Frontal cortex (tissue), 4 donors: ENCODE measurements around the gene PRKCA. TPM values are rescaled to one million over a fixed set of nuclear protein-coding genes. Genes with fewer than 3 reads are reported as not detected.

Experiments
- DNase-seq, 2 donors: peaks; one replicate each; pipeline ENCODE4 v3.0.0; 2012; ENCODE audit warnings: low spot score in 2 of 2
- FAIRE-seq: peaks from 2 replicates; lab custom pipeline; 2012; peaks lifted over from hg19 to GRCh38; lab: Jason Lieb, UNC
- total RNA-seq: library from RNA; depleted of rRNA; stranded (reverse); fragments of >200 nt; gene quantifications from one replicate; pipeline ENCODE4 v1.2.3, GENCODE V29; 2014
- donor health status: control.
- donor health status: control.
- donor health status: control.

Gene PRKCA
- total RNA-seq, 1 donor from 2014 or later = 24.9 TPM

DNA sequence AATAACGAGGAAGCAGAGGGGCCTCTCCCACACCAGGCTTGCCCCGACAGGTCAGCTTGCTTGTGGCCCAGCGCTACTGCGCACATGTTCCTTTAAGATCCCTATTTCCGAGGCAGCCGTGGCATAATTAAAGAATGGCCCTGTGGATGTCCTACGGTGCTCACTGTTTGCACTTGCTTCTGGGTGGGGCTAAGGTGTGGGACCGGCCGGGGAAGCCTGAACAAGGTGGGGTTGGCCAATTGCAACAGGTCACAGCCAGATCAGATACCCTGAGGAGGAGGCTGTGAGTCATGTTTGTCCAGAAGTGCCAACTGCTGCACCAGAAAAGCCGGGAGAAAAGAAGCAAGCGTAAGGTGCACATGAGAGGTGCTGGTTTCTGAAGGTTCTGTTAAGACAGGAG lies 374.0 kb downstream of the PRKCA start:
- no peak for FAIRE-seq

GRCh38 chr17:66677201-66677981 lies 375.0 kb downstream of the PRKCA start:
- no peak for FAIRE-seq
- no peak for DNase-seq

More for the DNA sequence above, 374.0 kb downstream of the PRKCA start:
- DNase-seq = no peak

DNA sequence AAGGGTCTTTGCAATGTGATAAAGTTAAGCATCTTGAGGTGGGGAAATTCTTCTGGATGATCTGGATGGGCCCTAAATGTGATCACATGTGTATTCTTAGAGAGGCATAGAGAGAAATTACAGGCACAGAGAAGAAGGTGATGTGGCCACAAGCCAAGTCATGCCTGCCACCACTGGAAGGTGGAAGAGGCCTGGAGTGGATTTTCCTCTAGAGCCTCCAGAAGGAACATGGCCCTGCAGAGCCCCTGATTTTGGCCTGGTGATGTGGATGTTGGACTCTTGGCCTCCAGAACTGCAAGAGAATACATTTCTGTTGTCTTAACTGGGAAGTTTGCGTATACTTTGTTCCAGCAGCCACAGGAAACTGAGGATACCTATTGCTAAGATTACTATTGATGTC lies 375.6 kb downstream of the PRKCA start:
- no peak for FAIRE-seq

DNA sequence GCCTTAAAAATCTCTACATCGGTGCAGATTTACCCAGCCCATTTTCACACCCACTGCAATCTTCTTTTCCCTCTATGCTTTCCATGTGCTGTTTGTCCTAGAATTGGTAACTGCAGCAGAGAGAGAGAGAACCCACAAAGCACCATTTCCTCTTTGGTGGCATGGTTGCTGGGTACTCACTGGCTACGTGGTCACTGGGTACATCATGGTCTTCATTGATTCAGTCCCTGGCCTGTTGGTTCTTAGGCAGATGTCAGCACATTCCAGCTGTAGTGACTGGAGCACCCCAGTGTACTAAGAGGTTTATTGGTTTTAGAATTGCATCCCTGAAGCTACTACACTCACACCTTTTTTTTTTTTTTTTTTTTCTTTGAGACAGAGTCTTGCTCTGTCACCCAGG lies 376.4 kb downstream of the PRKCA start:
- DNase-seq = no peak
- no peak for FAIRE-seq

More for the DNA sequence above, 375.6 kb downstream of the PRKCA start:
- no peak for DNase-seq

- FAIRE-seq (no peak), DNase-seq (no peak)
Measured at GRCh38 chr17:66679631-66680517, 377.5 kb downstream of the PRKCA start.

DNA sequence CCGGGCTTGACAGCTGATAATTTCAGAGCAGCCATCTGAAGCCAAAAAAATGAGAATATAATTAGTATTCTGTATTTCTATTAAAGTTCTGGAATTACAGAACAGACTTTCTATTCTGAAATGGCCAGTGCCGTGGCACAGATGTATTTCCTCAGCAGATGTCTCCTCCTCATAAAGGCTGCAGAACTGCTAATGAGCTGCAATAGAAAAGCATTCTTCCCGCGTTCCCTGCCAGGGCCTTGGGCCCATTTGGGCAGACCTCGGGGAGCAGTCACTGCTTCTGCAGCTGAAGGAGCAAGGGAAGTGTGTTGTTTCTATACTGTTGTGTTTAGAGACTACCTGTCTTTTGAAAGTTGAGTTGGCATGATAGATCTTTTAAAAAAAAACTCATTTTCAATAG lies 379.9 kb downstream of the PRKCA start:
- FAIRE-seq = no peak
- peak in 1 of 2 donors; percentile 22 for DNase-seq

- FAIRE-seq (no peak), DNase-seq (no peak)
Measured at GRCh38 chr17:66684261-66684660, 381.8 kb downstream of the PRKCA start.

GRCh38 chr17:66684731-66685130 lies 382.3 kb downstream of the PRKCA start:
- FAIRE-seq = no peak

GRCh38 chr17:66686601-66687000 lies 384.2 kb downstream of the PRKCA start:
- DNase-seq = no peak
- no peak for FAIRE-seq

More at GRCh38 chr17:66684731-66685130, 382.3 kb downstream of the PRKCA start:
- DNase-seq = no peak

DNA sequence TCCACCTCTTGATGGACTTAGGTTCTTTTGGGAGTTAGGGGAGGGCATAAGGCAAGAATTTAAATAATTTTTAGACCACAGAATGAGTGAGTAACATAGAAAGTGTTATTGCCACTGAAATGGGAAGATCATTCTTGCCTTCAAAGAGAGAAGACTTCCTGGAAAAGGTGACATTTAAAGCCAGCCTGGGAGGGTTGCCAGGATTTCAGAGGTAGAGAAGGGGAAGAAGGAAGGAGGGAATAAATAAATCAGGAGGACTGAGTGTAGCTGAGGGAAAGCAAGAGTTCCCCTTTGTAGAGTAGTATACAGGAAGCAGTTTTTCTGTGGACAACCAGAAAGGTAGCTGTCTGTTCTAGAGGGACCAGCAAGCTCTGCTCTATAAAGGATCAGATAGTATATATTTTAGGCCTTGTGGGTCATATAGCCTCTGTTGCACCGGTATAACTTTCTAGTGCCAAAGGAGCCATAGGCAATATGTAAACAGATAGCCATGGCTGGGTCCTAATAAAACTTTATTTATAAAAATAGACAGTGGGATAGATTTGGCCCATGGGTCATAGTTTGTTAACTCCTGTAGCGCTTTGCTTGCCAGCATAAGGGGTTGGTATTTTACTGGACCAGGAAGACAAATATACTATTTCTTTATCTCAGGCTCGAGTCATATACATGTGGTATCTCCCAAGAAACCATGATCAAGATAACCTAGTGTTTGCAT lies 385.3 kb downstream of the PRKCA start:
- FAIRE-seq (no peak), DNase-seq (no peak)

- FAIRE-seq = no peak
- no peak for DNase-seq
Measured at GRCh38 chr17:66689221-66689620, 386.8 kb downstream of the PRKCA start.

GRCh38 chr17:66690166-66690565 lies 387.8 kb downstream of the PRKCA start:
- FAIRE-seq = no peak
- DNase-seq = no peak

GRCh38 chr17:66691644-66692420 lies 389.4 kb downstream of the PRKCA start:
- DNase-seq (no peak), FAIRE-seq (no peak)

DNA sequence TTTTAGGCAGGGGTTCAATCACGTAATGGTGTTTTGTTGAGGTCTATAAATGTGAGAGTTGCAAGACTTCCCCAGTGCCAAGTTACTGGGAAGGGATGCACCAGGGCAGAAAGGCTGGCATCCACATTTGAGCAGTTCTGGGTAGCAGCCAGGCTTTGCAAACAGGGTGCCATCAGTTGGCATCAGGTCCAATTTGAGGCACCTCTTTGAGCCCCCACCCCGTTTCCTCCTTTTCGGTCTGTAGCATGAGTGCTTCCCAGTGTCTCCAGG lies 389.9 kb downstream of the PRKCA start:
- FAIRE-seq = no peak

DNA sequence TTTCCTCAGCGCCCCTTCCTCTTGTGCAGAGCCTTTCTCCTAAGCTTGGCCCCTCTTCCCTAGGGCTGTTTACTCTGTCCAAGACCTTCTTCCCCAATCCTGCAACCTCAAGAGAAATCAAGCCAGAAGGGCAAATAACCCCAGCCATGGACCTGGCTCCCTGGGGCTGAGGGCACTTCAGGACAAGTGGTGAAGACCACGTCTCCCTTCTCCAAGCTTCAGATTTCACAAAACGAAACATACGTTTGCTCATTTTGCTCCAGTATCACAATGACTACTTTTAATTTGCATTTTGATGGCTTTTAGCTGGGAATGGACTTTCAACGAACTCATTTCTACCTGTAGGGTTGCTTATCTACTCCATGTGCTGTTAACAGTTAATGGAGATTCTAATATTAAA lies 392.7 kb downstream of the PRKCA start:
- DNase-seq = no peak
- FAIRE-seq = no peak

More for the DNA sequence above, 389.9 kb downstream of the PRKCA start:
- DNase-seq = no peak

DNA sequence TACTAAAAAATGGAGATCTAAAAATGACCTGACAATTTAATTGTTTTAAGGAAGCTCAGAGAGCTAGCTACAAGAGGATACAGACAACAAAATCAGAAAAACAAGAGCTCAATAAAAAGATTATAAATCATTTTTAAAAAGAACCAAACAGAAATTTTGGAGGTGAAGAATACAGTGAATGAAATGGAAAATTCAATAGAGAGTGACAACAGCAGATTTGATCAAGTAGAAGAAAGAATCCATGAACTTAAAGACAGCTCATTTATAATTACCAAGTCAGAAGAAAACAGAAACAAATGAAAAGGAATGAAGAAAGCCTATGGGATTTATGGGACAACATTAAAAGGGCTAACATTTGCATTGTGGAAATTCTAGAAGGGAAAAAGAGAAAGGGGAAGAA lies 395.9 kb downstream of the PRKCA start:
- DNase-seq (no peak), FAIRE-seq (no peak)

DNA sequence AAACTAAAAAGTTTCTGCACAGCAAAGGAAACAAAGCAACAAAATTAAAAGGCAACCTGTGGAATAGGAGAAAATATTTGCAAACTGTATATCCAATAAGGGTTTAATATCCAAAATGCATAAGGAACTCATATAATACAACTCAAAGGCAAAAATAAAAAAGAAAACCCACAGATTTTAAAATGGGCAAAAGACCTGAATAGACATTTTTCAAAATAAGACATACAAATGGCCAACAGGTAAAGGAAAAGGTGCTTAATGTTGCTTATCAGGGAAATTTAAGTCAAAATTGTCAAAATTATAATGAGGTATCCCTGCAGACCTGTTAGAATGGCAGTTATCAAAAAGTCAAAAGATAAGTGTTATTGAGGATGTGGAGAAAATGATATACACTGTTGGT lies 399.0 kb downstream of the PRKCA start:
- FAIRE-seq (no peak), DNase-seq (no peak)

DNA sequence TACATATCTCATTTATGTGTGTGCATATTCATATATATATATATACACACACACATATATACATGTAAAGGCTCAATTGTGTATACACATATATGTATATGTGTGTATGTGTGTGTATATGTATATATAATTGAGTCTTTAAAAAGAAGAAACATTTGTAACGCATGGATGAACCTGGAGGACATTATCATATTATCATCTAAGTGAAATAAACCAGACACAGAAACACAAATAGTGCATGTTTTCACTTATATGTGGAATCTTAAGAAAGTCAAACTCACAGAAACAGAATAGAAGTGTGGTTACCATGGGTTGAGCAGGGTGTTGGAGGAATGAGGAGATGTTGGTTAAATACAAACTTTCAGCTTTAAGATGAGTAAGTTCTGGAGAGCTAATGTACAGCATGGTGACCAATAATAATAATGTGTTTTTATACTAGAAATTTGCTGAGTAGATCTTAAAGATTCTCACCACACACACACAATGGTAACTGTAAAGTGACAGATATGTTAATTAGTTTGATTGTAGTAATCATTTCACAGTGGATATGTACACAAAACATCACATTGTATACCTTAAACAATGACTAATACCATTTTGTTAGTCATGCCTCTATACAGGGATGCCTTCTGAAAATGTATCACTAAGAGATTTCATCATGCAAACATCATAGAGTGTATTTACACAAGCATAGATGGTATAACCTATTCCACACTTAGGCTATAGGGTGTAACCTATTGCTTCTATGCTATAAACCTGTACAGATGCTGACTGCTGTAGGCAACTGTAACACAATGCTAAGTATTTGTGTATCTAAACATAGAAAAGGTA lies 399.9 kb downstream of the PRKCA start:
- DNase-seq = no peak
- no peak for FAIRE-seq
